HG03457 (cell line): ENCODE measurements around the gene NKG7.
"Not testable (repeated sequence)": the region's sequence is repeated elsewhere in the genome, so short reads cannot be mapped to it uniquely, and the experiment has no call there.

Experiments used
- ATAC-seq: cut with Tn5 transposase; IDR thresholded peaks from one replicate; pipeline ENCODE4 v1.9.1; 2021; ENCODE audit warnings: moderate number of reproducible peaks; ENCODE audit not compliant: unreplicated experiment

NKG7 gene

GRCh38 chr19:51372649-51373504 lies at the start of gene NKG7:
TSS of gene NKG7 (minus strand) at chr19:51372654. CDS start at chr19:51372535, 119 bp downstream.
- ATAC-seq = no peak

GRCh38 chr19:51422053-51422448 lies 49.6 kb upstream of the NKG7 start:
- ATAC-seq = no peak

GRCh38 chr19:51421229-51422052 lies 49.0 kb upstream of the NKG7 start:
- ATAC-seq = no peak

GRCh38 chr19:51420511-51420910 lies 48.1 kb upstream of the NKG7 start:
- ATAC-seq = not testable (repeated sequence)

GRCh38 chr19:51418707-51419106 lies 46.3 kb upstream of the NKG7 start:
- ATAC-seq = no peak

- no peak for ATAC-seq
Measured at GRCh38 chr19:51417810-51418157, 45.3 kb upstream of the NKG7 start.

GRCh38 chr19:51417107-51417809 lies 44.8 kb upstream of the NKG7 start, which contains the start of gene SIGLEC10:
TSS of gene SIGLEC10 (minus strand) at chr19:51417642. CDS start at chr19:51417581, 61 bp downstream.
- no peak for ATAC-seq

- not testable (repeated sequence) for ATAC-seq
Measured at GRCh38 chr19:51416422-51416821, 44.0 kb upstream of the NKG7 start.

- ATAC-seq = no peak
Measured at GRCh38 chr19:51415187-51415586, 42.7 kb upstream of the NKG7 start.

- no peak for ATAC-seq
Measured at GRCh38 chr19:51410950-51411748, 38.7 kb upstream of the NKG7 start.

GRCh38 chr19:51407511-51408131 lies 35.2 kb upstream of the NKG7 start:
- no peak for ATAC-seq

GRCh38 chr19:51402117-51402516 lies 29.7 kb upstream of the NKG7 start:
- no peak for ATAC-seq

- not testable (repeated sequence) for ATAC-seq
Measured at GRCh38 chr19:51399936-51400335, 27.5 kb upstream of the NKG7 start.

GRCh38 chr19:51399231-51399630 lies 26.8 kb upstream of the NKG7 start:
- ATAC-seq = no peak

- no peak for ATAC-seq
Measured at GRCh38 chr19:51398096-51398704, 25.7 kb upstream of the NKG7 start.

GRCh38 chr19:51397453-51397852 lies 25.0 kb upstream of the NKG7 start:
- ATAC-seq = not testable (repeated sequence)

GRCh38 chr19:51396175-51396574 lies 23.7 kb upstream of the NKG7 start:
- ATAC-seq = no peak

- ATAC-seq = peak; percentile 67
Measured at GRCh38 chr19:51394050-51394836, 21.8 kb upstream of the NKG7 start.

GRCh38 chr19:51392701-51393100 lies 20.2 kb upstream of the NKG7 start:
- no peak for ATAC-seq
